GM23248 (cell line): ENCODE data around the gene CMC2. TPM values are rescaled to one million over a fixed set of nuclear protein-coding genes. Genes with fewer than 3 reads are reported as not detected.
A peak's percentile ranks its signal among the peaks of the same experiment; 100 is the strongest.

Experiments used
- DNase-seq: peaks from one replicate; pipeline ENCODE4 v3.0.0-alpha.2; 2015
- H2AFZ ChIP-seq: fragments of 200-600 bp; sonication (generic); 2 replicates; pipeline ENCODE4 v1.6.1; 2016; ENCODE audit warnings: antibody characterized with exemption
- H3F3A ChIP-seq: fragments of 200-600 bp; sonication (generic); 2 replicates; pipeline ENCODE4 v1.6.1; 2016; ENCODE audit warnings: mild to moderate bottlenecking, antibody characterized with exemption, mixed run types; ENCODE audit not compliant: insufficient read depth
- H3K27ac ChIP-seq: fragments of 200-600 bp; sonication (generic); 2 replicates; pipeline ENCODE4 v1.5.1; 2016; ENCODE audit warnings: mild to moderate bottlenecking
- H3K27me3 ChIP-seq: fragments of 200-600 bp; sonication (generic); replicated peaks from 2 replicates; pipeline ENCODE4 v1.6.1; 2016; ENCODE audit warnings: mild to moderate bottlenecking; ENCODE audit not compliant: insufficient read depth
- H3K36me3 ChIP-seq: fragments of 200-600 bp; sonication (generic); 2 replicates; pipeline ENCODE4 v1.6.1; 2016; ENCODE audit warnings: low read depth, mild to moderate bottlenecking
- H3K4me1 ChIP-seq: fragments of 200-600 bp; sonication (generic); 2 replicates; pipeline ENCODE4 v1.6.1; 2016; ENCODE audit warnings: mild to moderate bottlenecking; ENCODE audit not compliant: insufficient read depth
- H3K4me2 ChIP-seq: fragments of 200-600 bp; sonication (generic); one replicate; pipeline ENCODE4 v1.6.1; 2016; ENCODE audit warnings: mild to moderate bottlenecking; ENCODE audit not compliant: unreplicated experiment
- H3K4me3 ChIP-seq: fragments of 200-600 bp; sonication (generic); 2 replicates; pipeline ENCODE4 v1.5.1; 2016; ENCODE audit warnings: mild to moderate bottlenecking
- H3K79me2 ChIP-seq: fragments of 200-600 bp; sonication (generic); 2 replicates; pipeline ENCODE4 v1.6.1; 2016; ENCODE audit warnings: mild to moderate bottlenecking; ENCODE audit not compliant: insufficient read depth
- H3K9ac ChIP-seq: fragments of 200-600 bp; sonication (generic); 2 replicates; pipeline ENCODE4 v1.6.1; 2016; ENCODE audit warnings: mild to moderate bottlenecking
- H3K9me2 ChIP-seq: fragments of 200-600 bp; sonication (generic); 2 replicates; pipeline ENCODE4 v1.6.1; 2016; ENCODE audit warnings: mixed run types, mild to moderate bottlenecking, moderate library complexity; ENCODE audit not compliant: insufficient read depth
- H3K9me3 ChIP-seq: fragments of 200-600 bp; sonication (generic); one replicate; pipeline ENCODE4 v1.6.1; 2017; ENCODE audit warnings: low read depth
- H4K20me1 ChIP-seq: fragments of 200-600 bp; sonication (generic); 2 replicates; pipeline ENCODE4 v1.6.0; 2016; ENCODE audit not compliant: insufficient read depth
- EZH2 ChIP-seq: fragments of 200-600 bp; sonication (generic); IDR thresholded peaks from 2 replicates; pipeline ENCODE4 v1.6.1; 2018; ENCODE audit warnings: antibody characterized with exemption, mild to moderate bottlenecking; ENCODE audit not compliant: insufficient read depth, poor library complexity, severe bottlenecking
- EZH2phosphoT487 ChIP-seq: fragments of 200-600 bp; sonication (generic); IDR thresholded peaks from 2 replicates; pipeline ENCODE4 v1.6.1; 2018; ENCODE audit warnings: antibody characterized with exemption, moderate library complexity, mild to moderate bottlenecking, low read depth; ENCODE audit not compliant: insufficient read depth
- WGBS, 2 experiments: methylation state at CpG; one replicate each; pipeline ENCODE4 v1.1.6; 2015 to 2017; ENCODE audit warnings: low lambda C conversion rate in 2 of 2, low coverage in 1 of 2; ENCODE audit errors: missing lambda C conversion rate in 2 of 2; 5-methylcytosine and 5-hydroxymethylcytosine counted together
- in situ Hi-C: fragments of 300-500 bp; cut with MboI; formaldehyde crosslinking; loops from 2 replicates; pipeline ENCODE4 v1.15.0; 2020
- polyA plus RNA-seq: library from polyadenylated mRNA; unstranded; fragments of >200 nt; fragmentation: Nextera tagmentation; extraction: Ambion mirVana; gene quantifications from 2 replicates; pipeline ENCODE4 v1.2.1, GENCODE V29; 2016
- total RNA-seq: library from RNA; depleted of rRNA; stranded (reverse); fragments of >200 nt; shearing (Covaris generic); gene quantifications from 2 replicates; pipeline ENCODE4 v1.2.3, GENCODE V29; 2014

The CMC2 gene
- total and polyA plus RNA-seq, 2 experiments from 2014 or later = 49.4 to 117 TPM

GRCh38 chr16:81014672-81015071, 8.0 kb upstream of the CMC2 start:
- Histone ChIP-seq H3K9me2 (no peaks in the 10 kb centered on the region), H3K4me3 (no peak overlapping the region), H3K27ac (no peak overlapping the region), H3K9ac (no peak overlapping the region), H3K9me3 (no peaks in the 10 kb centered on the region), H3K27me3 (no peaks in the 10 kb centered on the region), H2AFZ (no peak overlapping the region), H3K4me1 (no peaks in the 10 kb centered on the region), H3K4me2 (no peak overlapping the region), H3F3A (peaks cover 7% of the 10 kb centered on the region; the same call in 1 of the 2 replicates), H4K20me1 (no peaks in the 10 kb centered on the region), H3K79me2 (peaks cover 24% of the 10 kb centered on the region), H3K36me3 (peaks cover 21% of the 10 kb centered on the region)
- TF ChIP-seq EZH2 = no peak
- TF ChIP-seq EZH2phosphoT487 = no peak
- WGBS, 2 experiments = 97 to 100% methylated on average over 2 of the region's 2 CpGs
- no peak for DNase-seq
- in situ Hi-C loops = no loop called here

DNA sequence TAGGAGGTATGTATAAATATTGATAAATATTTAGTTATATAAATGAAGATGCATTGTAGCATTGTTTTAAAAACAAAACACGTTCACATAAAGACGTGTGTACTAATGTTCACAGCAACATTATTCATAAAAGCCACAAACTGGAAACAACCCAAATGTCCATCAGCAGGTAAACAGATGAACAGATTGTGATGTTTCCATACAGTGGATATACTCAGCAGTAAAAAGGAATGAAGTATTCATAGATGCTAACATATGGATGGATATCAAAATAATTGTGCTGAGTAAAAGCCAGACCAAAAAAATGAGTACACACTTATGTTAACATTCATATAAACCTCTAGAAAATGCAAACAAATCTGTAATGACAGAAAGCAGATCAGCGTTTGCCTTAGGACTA, 6.3 kb upstream of the CMC2 start:
- Histone ChIP-seq H3K27me3 (no peaks in the 10 kb centered on the region), H4K20me1 (no peaks in the 10 kb centered on the region), H3K9me3 (no peaks in the 10 kb centered on the region), H3K4me2 (no peak overlapping the region), H2AFZ (no peak overlapping the region), H3K4me3 (no peak overlapping the region), H3K79me2 (peaks cover 41% of the 10 kb centered on the region), H3K9ac (no peak overlapping the region), H3K9me2 (no peaks in the 10 kb centered on the region), H3K36me3 (peaks cover 15% of the 10 kb centered on the region), H3K4me1 (peaks cover 4% of the 10 kb centered on the region; the same call in 1 of the 2 replicates), H3F3A (peaks cover 8% of the 10 kb centered on the region; the same call in 1 of the 2 replicates), H3K27ac (no peak overlapping the region)
- in situ Hi-C loops = no loop called here
- TF ChIP-seq EZH2phosphoT487 (no peak), EZH2 (no peak)
- DNase-seq = no peak
- WGBS, 2 experiments = 95 to 97% methylated on average over 3 of the region's 3 CpGs

DNA sequence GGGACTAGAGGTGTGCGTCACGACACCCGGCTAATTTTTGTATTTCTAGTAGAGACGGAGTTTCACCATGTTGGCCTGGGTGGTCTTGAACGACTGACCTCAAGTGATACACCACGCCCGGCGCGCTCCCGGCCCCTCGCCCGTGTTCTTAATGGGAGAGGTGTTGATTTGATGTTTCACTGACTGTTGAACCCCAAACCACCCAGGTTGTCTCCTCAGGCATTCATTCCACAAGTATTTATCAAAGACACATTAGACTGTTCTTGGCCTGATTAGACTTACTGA, 1.8 kb upstream of the CMC2 start:
- Histone ChIP-seq H3K4me3 (peak overlapping the region; percentile 94), H3K27ac (peak overlapping the region; percentile 94)
- in situ Hi-C loops = no loop called here

GRCh38 chr16:81006211-81006812, 373 bp downstream of the CMC2 start:
- peak overlapping the region; percentile 94 for H3K4me3 ChIP-seq
- H3K9me3 ChIP-seq = no peaks in the 10 kb centered on the region
- peak overlapping the region; percentile 94 for H3K27ac ChIP-seq
- peaks cover 88% of the 10 kb centered on the region for H3K79me2 ChIP-seq
- peak; percentile 81 for DNase-seq
- peak overlapping the region; percentile 89 for H3K4me2 ChIP-seq
- peak overlapping the region; percentile 94 for H3K9ac ChIP-seq
- WGBS, 2 experiments = 2% methylated on average over 30 to 50 of the region's 50 CpGs
- peaks cover 16% of the 10 kb centered on the region for H3K4me1 ChIP-seq
- in situ Hi-C loops = no loop called here
- no peaks in the 10 kb centered on the region for H3K27me3 ChIP-seq
- H3K9me2 ChIP-seq = no peaks in the 10 kb centered on the region
- peak overlapping the region; percentile 94 for H2AFZ ChIP-seq
- H3F3A ChIP-seq = peaks cover 21% of the 10 kb centered on the region
- TF ChIP-seq EZH2 = no peak
- TF ChIP-seq EZH2phosphoT487 = no peak
- H3K36me3 ChIP-seq = no peaks in the 10 kb centered on the region
- H4K20me1 ChIP-seq = no peaks in the 10 kb centered on the region

More for the DNA sequence above, 1.8 kb upstream of the CMC2 start:
- H3K9me3 ChIP-seq = no peaks in the 10 kb centered on the region
- 85 to 91% methylated on average over 12 of the region's 12 CpGs for WGBS, 2 experiments
- H2AFZ ChIP-seq = peak overlapping the region; percentile 94
- H3K27me3 ChIP-seq = no peaks in the 10 kb centered on the region
- H3F3A ChIP-seq = peaks cover 14% of the 10 kb centered on the region
- peak overlapping the region; percentile 94 for H3K9ac ChIP-seq
- H3K4me1 ChIP-seq = peaks cover 10% of the 10 kb centered on the region
- no peaks in the 10 kb centered on the region for H3K36me3 ChIP-seq
- no peaks in the 10 kb centered on the region for H3K9me2 ChIP-seq
- H3K79me2 ChIP-seq = peaks cover 75% of the 10 kb centered on the region
- no peak for TF ChIP-seq EZH2
- peak overlapping the region; percentile 73 for H3K4me2 ChIP-seq
- DNase-seq = no peak
- no peaks in the 10 kb centered on the region for H4K20me1 ChIP-seq

DNA sequence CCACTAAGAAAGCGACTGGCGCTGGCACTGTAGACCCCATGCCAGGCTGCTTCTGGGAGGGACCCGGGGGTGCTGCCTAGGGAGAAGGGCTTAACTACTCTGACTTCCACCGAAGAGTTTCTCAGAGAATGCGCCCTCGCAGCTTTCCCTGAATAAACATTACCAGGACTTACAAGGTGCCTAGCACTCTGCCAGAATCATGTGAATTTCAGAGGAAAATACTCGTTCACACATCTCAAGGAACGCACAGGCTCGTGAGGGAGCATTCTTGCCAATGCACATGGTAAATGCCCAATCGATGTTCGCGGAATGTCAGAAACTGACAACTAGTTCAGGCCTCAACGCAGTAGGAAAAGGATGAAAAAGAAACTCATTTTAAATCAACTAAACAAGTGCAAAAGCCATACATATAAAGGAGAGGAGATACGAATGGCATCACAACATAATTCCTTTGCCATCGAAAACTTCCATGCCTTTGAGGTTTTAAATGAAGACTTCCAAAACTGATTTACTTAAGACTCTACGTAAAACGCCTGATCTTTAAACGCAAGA, 999 bp downstream of the CMC2 start:
- peaks cover 88% of the 10 kb centered on the region for H3K79me2 ChIP-seq
- peak overlapping the region; percentile 94 for H3K27ac ChIP-seq
- DNase-seq = peak; percentile 52
- H3K9me3 ChIP-seq = no peaks in the 10 kb centered on the region
- H3K4me2 ChIP-seq = peak overlapping the region; percentile 89
- TF ChIP-seq EZH2 (no peak), EZH2phosphoT487 (no peak)
- H3F3A ChIP-seq = peaks cover 21% of the 10 kb centered on the region
- 15 to 17% methylated on average over 18 of the region's 18 CpGs for WGBS, 2 experiments
- no peaks in the 10 kb centered on the region for H3K36me3 ChIP-seq
- H3K27me3 ChIP-seq = no peaks in the 10 kb centered on the region
- H3K4me3 ChIP-seq = peak overlapping the region; percentile 94
- H3K9me2 ChIP-seq = no peaks in the 10 kb centered on the region
- peak overlapping the region; percentile 94 for H2AFZ ChIP-seq
- peaks cover 16% of the 10 kb centered on the region for H3K4me1 ChIP-seq
- in situ Hi-C loops = no loop called here
- H4K20me1 ChIP-seq = no peaks in the 10 kb centered on the region
- peak overlapping the region; percentile 94 for H3K9ac ChIP-seq
